GM21515 (cell line): ENCODE data around the gene RASA3.

ENCODE experiments used
- ATAC-seq: cut with Tn5 transposase; IDR thresholded peaks from one replicate; pipeline ENCODE4 v1.9.1; 2021; ENCODE audit not compliant: unreplicated experiment

RASA3 gene

GRCh38 chr13:113974304-113975281 is 157.8 kb downstream of the RASA3 start:
- ATAC-seq: no peak

GRCh38 chr13:113973218-113974164 is 158.9 kb downstream of the RASA3 start, which contains the start of gene C13orf46:
Gene C13orf46, minus strand, starts transcription at chr13:113974076. Its CDS starts 79 bp downstream, at chr13:113973997.
- no peak for ATAC-seq

DNA sequence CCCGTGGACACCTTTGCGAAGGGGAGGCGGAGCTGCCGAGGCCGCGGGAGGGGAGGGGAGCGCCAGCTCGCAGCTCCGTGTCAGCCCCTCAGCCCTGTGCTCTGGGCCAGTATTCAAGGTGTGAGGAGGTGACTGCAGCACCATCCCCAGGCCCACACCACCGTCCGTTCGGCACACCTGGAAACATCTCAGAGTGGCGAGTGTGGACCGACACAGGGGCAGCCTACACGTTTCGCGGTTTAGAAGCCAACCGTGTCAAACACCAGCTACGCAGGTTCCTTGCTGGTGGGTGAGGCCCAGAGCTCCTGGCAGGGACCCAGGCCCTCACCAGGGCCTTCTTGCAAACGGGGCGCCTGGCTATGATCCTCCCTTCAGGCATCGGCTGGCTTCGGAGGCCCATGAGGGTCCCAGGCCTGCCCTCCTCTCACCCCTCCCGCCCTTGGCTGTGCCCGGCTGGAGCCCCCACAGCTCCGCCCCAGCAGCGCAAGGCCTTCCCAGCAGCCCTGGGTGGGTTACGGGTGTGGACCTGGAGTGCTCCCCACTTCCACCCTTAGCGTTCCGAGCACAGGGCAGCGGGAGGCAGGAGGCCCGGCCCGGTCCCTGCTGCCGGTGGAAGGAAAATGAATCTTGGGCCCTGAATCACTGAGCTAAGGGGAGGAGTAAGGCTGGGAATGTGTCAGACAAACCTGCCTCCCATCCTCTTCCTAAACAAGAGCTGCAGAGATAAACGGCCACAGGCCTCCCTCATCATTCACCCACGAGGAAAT is 159.8 kb downstream of the RASA3 start:
- ATAC-seq: no peak

- no peak for ATAC-seq
Observed at GRCh38 chr13:113971471-113972231, 160.8 kb downstream of the RASA3 start.

- no peak for ATAC-seq
Observed at GRCh38 chr13:113970810-113971470, 161.5 kb downstream of the RASA3 start.

DNA sequence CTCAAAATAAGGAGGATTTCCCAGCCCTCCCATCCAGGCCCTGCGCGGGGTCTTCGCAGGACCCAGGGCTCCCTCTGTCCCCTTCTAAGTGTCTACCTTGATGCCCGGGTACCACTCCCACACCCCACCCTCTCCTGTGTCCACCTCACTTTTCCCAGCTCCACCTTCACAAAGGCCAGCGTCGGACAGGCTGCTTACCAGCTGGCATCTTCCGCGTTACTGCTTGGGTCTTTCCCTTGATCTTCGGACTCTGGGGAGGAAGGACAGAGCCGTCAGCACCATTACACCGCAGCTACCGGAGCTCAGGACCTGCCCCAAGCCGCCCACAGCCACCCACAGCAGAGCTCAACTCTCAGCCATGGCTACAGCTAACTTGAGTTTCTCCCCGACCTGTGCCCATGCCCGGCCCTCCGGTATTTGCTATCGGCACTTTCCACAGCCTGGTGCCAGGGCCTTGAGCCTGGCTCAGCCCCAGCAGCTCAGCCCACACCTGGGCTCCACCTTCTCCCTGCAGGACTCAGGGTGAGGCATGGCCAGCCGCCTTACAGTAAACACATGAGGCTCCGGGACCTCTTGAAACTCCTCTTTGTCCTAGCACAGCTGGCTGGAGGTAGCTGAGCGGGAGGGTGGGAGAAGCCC is 162.3 kb downstream of the RASA3 start:
- no peak for ATAC-seq

GRCh38 chr13:113969311-113969972 is 163.0 kb downstream of the RASA3 start:
- no peak for ATAC-seq

DNA sequence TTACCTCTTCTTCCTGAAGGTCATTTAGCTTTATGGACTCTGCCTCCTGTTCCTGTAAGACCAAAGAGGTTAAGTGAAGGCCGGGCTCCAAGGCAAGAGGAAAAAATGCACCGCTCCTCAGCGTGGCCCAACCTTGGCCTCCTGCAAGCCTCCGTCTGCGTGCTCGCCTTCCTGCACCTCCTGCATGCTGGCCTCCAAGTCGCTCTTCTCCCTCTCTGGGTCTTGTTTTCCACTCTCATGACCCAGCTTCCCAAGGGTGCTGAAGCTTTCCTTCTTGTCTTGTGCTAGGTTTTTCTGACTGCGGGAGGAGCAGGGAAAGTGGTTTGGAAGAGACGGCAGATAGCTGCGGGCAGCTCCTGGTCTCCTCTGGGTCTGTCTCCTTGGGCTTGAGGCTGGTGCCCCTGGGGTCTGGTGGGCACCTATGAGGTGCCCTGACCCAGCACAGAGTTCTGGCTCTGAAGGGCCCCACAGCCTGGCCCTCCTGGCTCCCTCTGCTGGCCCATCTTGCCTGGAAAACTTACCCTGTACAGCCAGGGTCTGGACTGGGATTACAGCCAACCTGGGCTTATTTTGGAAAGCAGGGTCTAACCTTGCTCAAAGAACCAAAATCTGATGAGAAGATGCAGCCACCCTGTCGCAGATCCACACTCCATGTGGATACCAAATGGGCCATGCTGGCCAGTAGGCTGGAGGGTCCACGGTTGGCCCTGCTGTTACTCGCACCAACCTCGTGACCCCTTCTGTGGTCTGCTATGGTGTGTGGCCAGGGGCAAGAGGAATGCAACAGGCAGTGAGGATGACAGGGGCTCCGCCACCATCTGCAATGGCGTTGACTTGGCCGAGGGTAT is 163.7 kb downstream of the RASA3 start:
- ATAC-seq: no peak

- ATAC-seq: no peak
Observed at GRCh38 chr13:113967729-113968462, 164.5 kb downstream of the RASA3 start.

GRCh38 chr13:113967206-113967720 is 165.2 kb downstream of the RASA3 start:
- no peak for ATAC-seq

DNA sequence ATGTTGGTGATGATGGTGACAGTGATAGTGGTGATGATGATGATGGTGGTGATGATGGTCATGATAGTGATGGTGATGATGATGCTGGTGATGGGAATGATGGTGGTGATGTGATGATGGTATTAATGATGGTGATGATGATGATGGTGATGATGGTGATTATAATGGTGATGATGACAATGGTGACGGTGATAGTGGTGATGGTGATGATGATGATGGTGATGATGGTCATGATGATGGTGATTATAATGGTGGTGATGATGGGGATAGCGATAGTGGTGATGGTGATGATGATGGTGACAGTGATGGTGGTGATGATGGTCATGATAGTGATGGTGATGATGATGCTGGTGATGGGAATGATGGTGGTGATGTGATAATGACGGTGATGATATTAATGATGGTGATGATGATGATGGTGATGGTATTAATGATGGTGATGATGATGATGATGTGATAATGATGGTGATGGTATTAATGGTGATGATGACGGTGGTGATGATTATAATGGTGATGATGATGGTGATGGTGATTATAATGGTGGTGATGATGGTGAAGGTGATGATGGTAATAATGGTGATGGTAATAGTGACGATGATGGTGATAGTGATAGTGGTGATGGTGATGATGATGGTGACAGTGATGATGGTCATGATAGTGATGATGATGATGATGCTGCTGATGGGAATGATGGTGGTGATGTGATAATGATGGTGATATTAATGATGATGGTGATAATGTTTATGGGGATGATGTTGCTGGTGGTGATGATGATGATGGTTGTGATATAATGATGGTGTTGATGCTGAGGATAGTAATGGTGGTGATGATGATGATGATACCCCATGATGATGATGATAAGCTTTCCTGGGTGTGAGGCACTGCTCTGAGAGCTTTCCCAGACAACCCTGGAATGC is 166.2 kb downstream of the RASA3 start:
- ATAC-seq: no peak

GRCh38 chr13:113965383-113965874 is 167.0 kb downstream of the RASA3 start:
- no peak for ATAC-seq

GRCh38 chr13:113964251-113964995 is 168.0 kb downstream of the RASA3 start:
- ATAC-seq: no peak

DNA sequence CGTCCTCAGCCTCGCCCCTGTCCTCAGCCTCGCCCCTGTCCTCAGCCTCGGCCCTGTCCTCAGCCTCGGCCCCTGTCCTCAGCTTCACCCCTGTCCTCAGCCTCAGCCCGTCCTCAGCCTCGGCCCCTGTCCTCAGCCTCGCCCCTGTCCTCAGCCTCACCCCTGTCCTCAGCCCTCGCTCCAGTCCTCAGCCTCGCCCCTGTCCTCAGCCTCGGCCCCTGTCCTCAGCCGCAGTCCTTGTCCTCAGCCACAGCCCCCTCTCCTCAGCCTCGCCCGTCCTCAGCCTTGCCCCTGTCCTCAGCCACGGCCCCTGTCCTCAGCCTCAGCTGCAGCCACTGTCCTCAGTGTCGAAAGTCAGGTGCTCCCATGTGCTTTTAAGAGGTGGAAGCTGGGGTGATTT is 169.0 kb downstream of the RASA3 start:
- ATAC-seq: no peak

- ATAC-seq: no peak
Observed at GRCh38 chr13:113962975-113963374, 169.4 kb downstream of the RASA3 start.
